GM21619 (cell line): ENCODE results near the gene COL23A1.
"Not testable (repeated sequence)": the region's sequence is repeated elsewhere in the genome, so short reads cannot be mapped to it uniquely, and the experiment has no call there.

Source experiments
- ATAC-seq: cut with Tn5 transposase; IDR thresholded peaks from one replicate; pipeline ENCODE4 v1.9.1; 2021; ENCODE audit not compliant: unreplicated experiment

Gene COL23A1

GRCh38 chr5:178313316-178313715, 276.9 kb downstream of the COL23A1 start:
- no peak for ATAC-seq

GRCh38 chr5:178312880-178313282, 277.3 kb downstream of the COL23A1 start:
- ATAC-seq: no peak

DNA sequence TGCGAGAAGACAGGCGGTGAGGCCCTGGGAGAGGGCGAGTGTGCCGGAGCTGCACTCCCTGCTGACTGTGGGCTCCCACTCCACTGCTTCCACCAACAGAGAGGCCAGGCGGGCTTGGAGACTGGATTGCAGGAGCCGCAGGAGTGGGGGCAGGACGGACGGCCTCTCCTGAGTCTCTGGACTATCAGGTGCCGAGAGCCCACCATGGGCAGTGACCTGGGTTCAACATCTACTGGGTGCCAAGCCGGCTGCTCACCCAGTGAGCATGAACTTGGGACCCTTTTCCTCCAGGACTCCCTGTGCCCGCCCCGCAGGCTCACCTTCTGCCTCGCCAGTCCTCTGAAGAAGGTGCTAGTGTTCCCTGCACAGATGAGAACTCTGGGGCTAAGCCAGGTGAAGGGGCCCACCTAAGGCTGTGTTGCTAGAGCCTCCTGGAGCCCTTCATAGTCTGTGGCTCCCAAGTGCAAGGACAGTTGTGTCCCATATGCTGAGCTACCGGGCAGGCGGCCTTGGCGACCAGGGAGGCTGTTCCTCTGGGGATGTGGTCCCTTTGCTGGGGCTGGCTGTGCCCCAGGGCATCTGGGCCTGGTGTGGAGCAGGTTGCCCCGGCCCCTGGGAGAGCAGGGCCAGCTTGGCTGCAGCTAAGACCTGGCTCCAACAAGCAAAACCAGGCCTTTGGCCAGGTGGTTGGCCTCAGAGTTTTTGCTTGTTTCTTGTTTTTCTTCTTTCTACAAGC, 279.9 kb downstream of the COL23A1 start:
- no peak for ATAC-seq

GRCh38 chr5:178309271-178310013, 280.8 kb downstream of the COL23A1 start:
- ATAC-seq: no peak

DNA sequence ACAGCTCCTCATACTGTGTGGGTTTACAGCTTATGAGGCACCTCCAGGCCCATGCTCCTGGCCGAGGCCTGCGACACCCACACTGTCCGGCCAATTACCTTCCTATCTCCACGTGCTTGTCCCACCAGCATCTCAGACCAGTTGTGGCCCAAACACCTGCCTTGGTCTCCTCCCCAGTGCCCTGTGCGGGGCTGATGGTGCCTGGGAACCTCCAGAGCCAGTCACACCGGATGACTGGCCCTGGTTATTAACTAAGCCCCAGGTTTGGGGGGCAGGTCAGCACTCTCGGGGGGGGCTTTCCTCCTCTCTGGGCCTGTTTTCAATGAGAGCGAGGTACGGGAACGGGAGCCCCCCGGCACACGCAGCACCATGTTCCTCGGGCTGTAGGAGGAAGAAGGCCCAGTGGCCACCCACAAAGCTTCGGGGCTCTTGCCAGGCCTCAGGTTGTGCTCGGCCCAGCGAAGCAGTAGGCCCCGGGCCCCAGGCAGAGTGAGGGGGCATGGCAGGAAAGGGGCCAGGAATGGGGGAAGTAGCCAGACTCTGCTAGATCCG, 281.6 kb downstream of the COL23A1 start:
- ATAC-seq: no peak

DNA sequence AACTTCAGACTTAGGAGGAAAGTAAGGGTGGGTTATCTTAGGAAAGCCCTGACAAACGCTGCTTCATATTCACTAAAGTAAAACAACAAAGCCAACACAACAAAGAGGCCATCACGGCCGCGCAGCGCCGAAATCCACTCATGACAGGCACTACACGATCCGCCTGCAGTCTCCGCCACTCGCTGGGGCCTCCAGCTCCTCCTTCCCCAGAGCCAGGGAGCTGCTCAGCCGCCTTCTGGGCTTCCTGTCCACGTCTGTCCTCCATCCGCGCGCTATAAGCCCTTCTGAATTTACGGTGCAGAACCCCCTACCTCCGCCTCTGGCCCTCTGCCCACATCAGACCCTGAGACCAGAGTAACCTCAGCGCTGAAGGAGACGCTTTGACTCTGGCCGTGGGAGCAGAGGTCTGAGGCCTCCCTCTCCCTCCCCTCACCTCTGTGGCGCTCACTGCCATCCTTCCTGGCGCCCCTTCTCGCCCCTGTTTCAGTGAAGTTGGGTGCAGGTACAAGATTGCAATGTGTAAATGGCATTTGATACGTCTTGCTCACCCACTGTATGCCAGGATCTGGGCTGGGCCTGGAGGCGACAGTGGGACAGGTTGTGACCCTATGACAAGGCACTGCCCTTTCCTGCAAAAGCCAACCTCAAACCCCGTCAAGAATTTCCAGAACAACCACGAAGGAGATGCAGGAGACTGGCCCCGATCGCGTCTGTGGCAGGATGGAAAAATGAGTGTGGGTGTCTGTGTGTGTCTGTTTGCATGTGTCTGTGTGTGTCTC, 282.7 kb downstream of the COL23A1 start:
- no peak for ATAC-seq

DNA sequence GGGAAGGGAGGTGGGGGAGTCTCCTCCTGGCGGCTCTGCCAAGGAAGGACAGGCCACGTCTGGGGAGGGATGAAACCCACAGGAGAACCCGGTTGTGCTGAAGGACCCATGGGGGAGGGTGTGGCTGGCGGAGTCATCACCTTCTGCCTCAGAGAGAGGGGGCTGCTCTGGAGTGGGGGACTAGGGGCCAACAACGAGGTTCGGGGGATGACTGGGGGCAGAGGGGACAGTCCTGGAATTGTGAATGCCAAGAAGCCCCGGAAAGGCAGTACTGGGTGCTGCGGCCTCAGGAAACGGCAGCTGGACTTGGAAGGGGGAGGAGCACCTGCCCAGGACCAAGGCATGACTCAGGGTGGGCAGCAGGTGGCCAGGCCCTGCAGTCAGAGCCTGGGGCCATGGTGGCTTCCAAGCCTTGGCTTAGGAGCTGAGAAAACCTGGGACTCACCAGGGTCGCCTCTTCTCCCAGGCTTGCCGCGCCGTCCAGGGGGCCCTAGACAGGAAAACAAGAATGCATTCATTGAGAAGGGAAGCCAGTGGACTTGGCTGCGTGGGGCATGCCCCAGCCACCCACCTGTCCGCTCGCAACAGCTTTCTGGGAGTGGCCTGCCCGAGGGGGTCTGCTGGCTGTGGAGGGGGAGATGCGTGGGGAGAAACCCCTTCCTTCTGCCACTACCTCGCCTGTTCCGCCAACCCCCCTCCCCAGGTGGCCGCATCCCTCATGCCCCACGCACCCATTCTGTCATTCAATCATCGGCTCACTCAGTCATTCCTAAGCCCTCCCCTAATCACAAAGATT, 283.6 kb downstream of the COL23A1 start:
- no peak for ATAC-seq

- ATAC-seq: no peak
Observed at GRCh38 chr5:178305801-178306200, 284.4 kb downstream of the COL23A1 start.

DNA sequence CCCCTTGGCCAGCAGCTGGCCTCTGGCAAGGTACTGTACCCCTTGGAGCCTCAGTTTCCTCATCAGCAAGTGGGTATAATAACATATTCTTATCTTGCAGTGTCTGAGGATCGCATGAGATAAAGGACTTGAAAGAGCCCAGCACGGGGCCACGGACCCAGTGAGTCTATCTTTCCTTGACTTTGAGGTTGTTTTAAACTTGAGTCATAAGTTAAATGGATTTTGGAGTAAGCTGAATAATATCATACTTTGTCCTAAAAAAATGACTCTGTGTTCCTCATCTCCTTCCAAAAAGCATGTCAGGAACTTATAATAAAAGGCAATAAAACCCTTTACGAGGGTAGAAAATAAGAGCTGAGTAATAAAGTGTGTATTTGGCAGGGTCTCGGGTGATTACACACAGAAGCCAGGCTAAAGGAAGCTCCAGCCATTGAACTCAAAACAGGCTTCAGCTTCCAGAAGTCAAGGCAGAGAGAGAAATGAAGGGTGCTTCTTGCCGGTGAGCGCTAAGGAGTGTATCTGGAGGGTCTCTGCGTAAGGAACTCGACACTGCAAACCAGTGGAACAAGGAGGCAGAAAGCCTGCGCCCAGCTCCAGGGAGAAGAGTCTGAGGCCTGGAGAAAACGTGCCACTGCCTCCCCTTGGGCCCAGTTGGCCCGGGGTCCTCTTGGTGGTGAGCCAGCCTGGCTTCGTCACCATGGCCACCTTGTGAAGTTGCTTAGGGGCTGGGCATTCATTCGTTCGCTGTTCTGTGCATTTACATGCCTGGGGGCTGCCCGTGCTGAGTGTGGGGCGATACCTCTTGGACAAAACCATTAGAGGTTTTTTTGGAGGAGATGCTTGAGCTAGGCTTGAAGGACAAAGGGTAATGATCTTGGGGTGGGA, 285.2 kb downstream of the COL23A1 start:
- no peak for ATAC-seq

GRCh38 chr5:178304016-178304415, 286.2 kb downstream of the COL23A1 start:
- ATAC-seq: no peak

DNA sequence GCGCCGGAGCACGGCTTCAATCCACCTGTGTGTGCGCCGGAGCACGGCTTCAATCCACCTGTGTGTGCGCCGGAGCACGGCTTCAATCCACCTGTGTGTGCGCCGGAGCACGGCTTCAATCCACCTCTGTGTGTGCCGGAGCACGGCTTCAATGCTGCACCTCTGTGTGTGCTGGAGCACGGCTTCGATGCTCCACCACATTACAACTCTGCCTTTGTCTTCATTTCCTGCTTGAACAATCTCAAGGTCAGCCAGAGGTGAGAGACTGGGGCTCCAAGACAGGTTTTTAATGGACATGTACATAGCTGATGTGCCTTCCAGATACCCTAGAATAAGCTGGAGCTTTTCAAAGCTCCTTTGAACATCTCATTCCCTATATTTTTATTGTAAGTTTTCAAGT, 287.9 kb downstream of the COL23A1 start:
- not testable (repeated sequence) for ATAC-seq

GRCh38 chr5:178301641-178302040, 288.6 kb downstream of the COL23A1 start:
- no peak for ATAC-seq

GRCh38 chr5:178298283-178298807, 291.8 kb downstream of the COL23A1 start:
- ATAC-seq: no peak

GRCh38 chr5:178297751-178298150, 292.4 kb downstream of the COL23A1 start:
- ATAC-seq: no peak

DNA sequence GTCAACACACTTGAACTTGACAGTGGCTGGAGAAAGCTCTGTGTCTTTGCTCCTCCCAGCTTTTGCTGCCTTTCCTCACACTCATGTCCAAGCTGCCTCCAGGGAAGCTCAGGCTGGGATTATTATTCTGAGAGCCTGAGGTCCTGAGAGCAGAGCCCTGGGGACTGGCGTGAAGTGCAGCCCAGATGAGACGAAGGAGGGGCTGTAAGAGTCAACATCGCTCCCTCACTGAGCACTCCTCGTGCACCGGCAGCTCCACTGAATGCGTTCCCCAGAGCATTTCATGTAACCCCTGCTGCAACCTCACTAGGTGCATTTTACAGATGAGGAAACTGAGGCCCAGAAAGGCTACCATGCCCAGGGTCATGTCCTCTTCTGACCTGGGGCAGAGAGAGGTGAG, 294.1 kb downstream of the COL23A1 start:
- no peak for ATAC-seq

- no peak for ATAC-seq
Observed at GRCh38 chr5:178295589-178295988, 294.6 kb downstream of the COL23A1 start.

- ATAC-seq: no peak
Observed at GRCh38 chr5:178293815-178294214, 296.4 kb downstream of the COL23A1 start.

DNA sequence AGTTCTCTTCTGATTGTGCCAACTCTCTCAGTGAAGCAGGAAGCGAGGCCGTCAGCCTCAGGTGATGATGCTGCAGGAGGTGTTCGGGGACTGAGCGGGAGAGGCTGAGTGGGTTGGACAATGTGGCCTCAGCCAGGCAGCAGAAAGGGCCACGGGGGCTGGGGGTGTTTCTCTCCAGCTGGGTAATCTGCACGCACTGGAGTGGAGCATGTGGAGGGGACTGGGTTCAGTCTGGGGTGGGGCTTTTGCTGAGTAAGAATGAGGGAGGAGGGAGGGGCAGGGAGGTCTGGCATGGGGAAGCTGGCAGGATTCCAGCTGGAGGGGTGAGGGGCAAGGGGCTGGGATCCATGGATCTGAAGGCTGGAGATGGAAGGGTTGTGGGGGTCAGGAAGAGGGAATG, 296.8 kb downstream of the COL23A1 start:
- ATAC-seq: no peak

DNA sequence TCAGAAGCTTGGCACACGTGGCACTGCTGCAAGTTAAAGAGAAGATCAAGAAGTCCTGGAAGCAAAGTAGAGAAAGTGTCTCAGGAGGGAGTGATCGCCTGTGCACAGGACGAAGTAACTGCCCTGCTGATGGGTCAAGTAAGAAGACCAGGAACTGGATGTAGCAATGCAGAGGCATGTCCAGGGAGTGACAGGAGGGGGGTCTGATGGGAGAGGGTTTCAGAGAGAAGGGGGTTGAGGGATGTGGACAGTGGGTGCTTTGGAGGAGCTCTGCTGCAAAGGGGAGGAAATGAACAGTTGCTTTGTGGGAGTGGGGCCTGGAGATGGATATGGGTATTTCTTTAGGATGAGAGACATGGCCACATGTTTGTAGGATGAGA, 297.4 kb downstream of the COL23A1 start:
- ATAC-seq: no peak
